ENCODE data around the gene PDCL2. TPM values are rescaled to one million over a fixed set of nuclear protein-coding genes. Genes with fewer than 3 reads are reported as not detected.

Gene PDCL2
- total RNA-seq, 1 experiment from 2014 or later, result not detected

GRCh38 chr4:55530691-55531090 lies 61.4 kb downstream of the PDCL2 start:
- H3K4me2 ChIP-seq, result no peak overlapping the region
- DNase-seq, result no peak
- no TSS peak for BruUV-seq (replicated peaks)
- peaks cover 23% of the 10 kb centered on the region; the same call in 1 of the 2 replicates for H3K79me2 ChIP-seq (ENCODE audit: low read depth)
- H3K27ac ChIP-seq, result no peak overlapping the region
- H3K9me2 ChIP-seq (ENCODE audit: insufficient read depth), result no peaks in the 10 kb centered on the region
- H3K4me1 ChIP-seq (replicated peaks; ENCODE audit: insufficient read depth), result no peaks in the 10 kb centered on the region
- TF ChIP-seq EZH2 (IDR thresholded peaks at IDR 0.05; ENCODE audit: low read depth) (no peak), CTCF (conservative IDR thresholded peaks at IDR 0.05) (no peak)
- no peaks in the 10 kb centered on the region for H4K20me1 ChIP-seq (ENCODE audit: insufficient read depth)
- ChIA-PET CTCF (no interaction called here), POLR2A (ENCODE audit: unreplicated experiment) (interaction anchor here (0.6 kb wide), 1 partner anchor 78 kb away, joined by 6 read pairs; no protein-coding TSS in a partner anchor)
- no peaks in the 10 kb centered on the region for H3K9me3 ChIP-seq (ENCODE audit: insufficient read depth, low read depth)
- no peaks in the 10 kb centered on the region for H3F3A ChIP-seq (ENCODE audit: insufficient read depth, low read depth)
- no peak overlapping the region for H2AFZ ChIP-seq
- H3K4me3 ChIP-seq, result no peak overlapping the region
- intact Hi-C loops (cut with micrococcal nuclease; ENCODE audit: unreplicated experiment), result no loop called here
- no peaks in the 10 kb centered on the region for H3K27me3 ChIP-seq (ENCODE audit: insufficient read depth, low read depth)
- no peaks in the 10 kb centered on the region for H3K36me3 ChIP-seq (ENCODE audit: low read depth)

- CTCF ChIA-PET, result no interaction called here
- no TSS peak for BruUV-seq (replicated peaks)
- Histone ChIP-seq H3K27ac (no peak overlapping the region), H4K20me1 (ENCODE audit: insufficient read depth) (no peaks in the 10 kb centered on the region), H3K4me3 (no peak overlapping the region), H3K79me2 (ENCODE audit: low read depth) (peaks cover 23% of the 10 kb centered on the region; the same call in 1 of the 2 replicates), H3K9me2 (ENCODE audit: insufficient read depth) (no peaks in the 10 kb centered on the region), H3K4me1 (replicated peaks; ENCODE audit: insufficient read depth) (no peaks in the 10 kb centered on the region), H3K9me3 (ENCODE audit: insufficient read depth, low read depth) (no peaks in the 10 kb centered on the region), H3F3A (ENCODE audit: insufficient read depth, low read depth) (no peaks in the 10 kb centered on the region), H3K4me2 (no peak overlapping the region), H3K36me3 (ENCODE audit: low read depth) (no peaks in the 10 kb centered on the region), H2AFZ (no peak overlapping the region), H3K27me3 (ENCODE audit: insufficient read depth, low read depth) (no peaks in the 10 kb centered on the region)
- intact Hi-C loops (cut with micrococcal nuclease; ENCODE audit: unreplicated experiment), result no loop called here
- no peak for DNase-seq
- TF ChIP-seq EZH2 (IDR thresholded peaks at IDR 0.05; ENCODE audit: low read depth) (no peak), CTCF (conservative IDR thresholded peaks at IDR 0.05) (no peak)
- POLR2A ChIA-PET (ENCODE audit: unreplicated experiment), result no interaction called here
These were observed 61.9 kb downstream of the PDCL2 start for GRCh38 chr4:55530167-55530566.

- Histone ChIP-seq H3K9me3 (ENCODE audit: insufficient read depth, low read depth) (no peaks in the 10 kb centered on the region), H3K9me2 (ENCODE audit: insufficient read depth) (no peaks in the 10 kb centered on the region), H4K20me1 (ENCODE audit: insufficient read depth) (no peaks in the 10 kb centered on the region), H2AFZ (no peak overlapping the region), H3F3A (ENCODE audit: insufficient read depth, low read depth) (no peaks in the 10 kb centered on the region), H3K36me3 (ENCODE audit: low read depth) (no peaks in the 10 kb centered on the region), H3K4me2 (no peak overlapping the region), H3K27me3 (ENCODE audit: insufficient read depth, low read depth) (no peaks in the 10 kb centered on the region), H3K79me2 (ENCODE audit: low read depth) (peaks cover 24% of the 10 kb centered on the region; the same call in 1 of the 2 replicates), H3K27ac (no peak overlapping the region), H3K4me1 (replicated peaks; ENCODE audit: insufficient read depth) (no peaks in the 10 kb centered on the region), H3K4me3 (no peak overlapping the region)
- CTCF ChIA-PET, result no interaction called here
- no TSS peak for BruUV-seq (replicated peaks)
- no peak for DNase-seq
- intact Hi-C loops (cut with micrococcal nuclease; ENCODE audit: unreplicated experiment), result no loop called here
- TF ChIP-seq CTCF (conservative IDR thresholded peaks at IDR 0.05) (no peak), EZH2 (IDR thresholded peaks at IDR 0.05; ENCODE audit: low read depth) (no peak)
- POLR2A ChIA-PET (ENCODE audit: unreplicated experiment), result interaction anchor here (0.7 kb wide), 1 partner anchor 116 kb away, joined by 8 read pairs; no protein-coding TSS in a partner anchor
These were observed 63.6 kb downstream of the PDCL2 start for GRCh38 chr4:55528491-55528890.

Measured in PC-9 (cell line).